HuH-7 (cell line): Measurements from ENCODE around the gene OR56A1.

Source experiments
- DNase-seq: peaks from one replicate; pipeline ENCODE4 v3.0.0; 2011; ENCODE audit warnings: low spot score

Gene OR56A1

GRCh38 chr11:5989203-5989602 lies 41.4 kb downstream of the OR56A1 start:
- DNase-seq, result no peak

- DNase-seq, result no peak
Measured at GRCh38 chr11:5986885-5987284, 43.7 kb downstream of the OR56A1 start, which contains the start of gene OR52L1. OR52L1 (minus strand) TSS chr11:5986985; CDS start chr11:5986930, 55 bp downstream.

- no peak for DNase-seq
Measured at GRCh38 chr11:5983443-5983842, 47.1 kb downstream of the OR56A1 start.

- DNase-seq, result no peak
Measured at GRCh38 chr11:5973530-5973929, 57.0 kb downstream of the OR56A1 start.
